Spleen (tissue), 11 donors: Measurements from ENCODE around the gene SLC34A3. TPM values are rescaled to one million over a fixed set of nuclear protein-coding genes. Genes with fewer than 3 reads are reported as not detected.
"Not testable (repeated sequence)": the region's sequence is repeated elsewhere in the genome, so short reads cannot be mapped to it uniquely, and the experiment has no call there.

Experiments
- DNase-seq: peaks from one replicate; pipeline ENCODE4 v3.0.0-alpha.2; 2020
- H3K27ac ChIP-seq, 8 donors: fragments of 200-600 bp; sonication (generic) in 7 of 8; 1 replicate in 4 of 8; 2 replicates in 4 of 8; pipeline versions ENCODE4 v1.5.0 to v1.8.0; 2016 to 2021; ENCODE audit warnings: inconsistent platforms in 4 of 8, mild to moderate bottlenecking in 4 of 8, moderate library complexity in 1 of 8
- H3K27me3 ChIP-seq, 7 donors: fragments of 200-600 bp; sonication (generic) in 6 of 7; replicated peaks in 1 of 7; 1 replicate in 4 of 7; 2 replicates in 3 of 7; pipeline versions ENCODE4 v1.5.0 to v1.8.0; 2016 to 2021; ENCODE audit warnings: inconsistent platforms in 3 of 7, mild to moderate bottlenecking in 1 of 7
- H3K36me3 ChIP-seq, 6 donors: fragments of 200-600 bp; sonication (generic) in 5 of 6; 1 replicate in 4 of 6; 2 replicates in 2 of 6; pipeline versions ENCODE4 v1.5.0 to v1.8.0; 2016 to 2021; ENCODE audit warnings: inconsistent platforms in 2 of 6
- H3K4me1 ChIP-seq, 6 donors: fragments of 200-600 bp; sonication (generic) in 5 of 6; 1 replicate in 3 of 6; 2 replicates in 3 of 6; pipeline versions ENCODE4 v1.5.0 to v1.8.0; 2016 to 2021; ENCODE audit warnings: inconsistent platforms in 3 of 6
- H3K4me3 ChIP-seq, 8 donors: fragments of 200-600 bp; sonication (generic) in 7 of 8; 1 replicate in 4 of 8; 2 replicates in 4 of 8; pipeline versions ENCODE4 v1.5.0 to v1.8.0; 2016 to 2021; ENCODE audit warnings: inconsistent platforms in 4 of 8, mild to moderate bottlenecking in 4 of 8, moderate library complexity in 2 of 8
- H3K9me3 ChIP-seq, 8 donors: fragments of 200-600 bp; sonication (generic) in 7 of 8; 1 replicate in 4 of 8; 2 replicates in 4 of 8; pipeline versions ENCODE4 v1.5.0 to v1.8.0; 2016 to 2021; ENCODE audit warnings: inconsistent platforms in 4 of 8
- CTCF ChIP-seq, 11 experiments: fragments of 200-600 bp in 7 of 11; fragments of 450-650 bp in 4 of 11; sonication (generic) in 4 of 11; IDR thresholded peaks in 8 of 11; conservative IDR thresholded peaks in 3 of 11; 1 replicate in 7 of 11; 2 replicates in 4 of 11; pipeline versions ENCODE4 v1.4.0 to v1.8.0; 2016 to 2021; ENCODE audit warnings: antibody characterized with exemption in 11 of 11, inconsistent platforms in 4 of 11, mild to moderate bottlenecking in 1 of 11
- POLR2A ChIP-seq, 3 donors: fragments of 450-650 bp; IDR thresholded peaks; one replicate each; pipeline ENCODE4 v1.5.1; 2017; ENCODE audit warnings: antibody characterized with exemption in 3 of 3, mild to moderate bottlenecking in 1 of 3
- POLR2AphosphoS5 ChIP-seq, 3 donors: sonication (generic); formaldehyde crosslinking; IDR thresholded peaks; one replicate each; pipeline ENCODE4 v1.5.1; 2017; ENCODE audit warnings: antibody characterized with exemption in 3 of 3
- WGBS, 5 donors: extraction: QIAGEN DNeasy Blood & Tissue Kit in 3 of 5; methylation state at CpG; one replicate each; pipeline versions ENCODE4 v1.1.5 to v1.1.7; 2013 to 2018; 5-methylcytosine and 5-hydroxymethylcytosine counted together
- intact Hi-C: fragments of 100-400 bp; cut with DNase I; formaldehyde crosslinking; loops from one replicate; pipeline ENCODE4 v1.15.0; 2023; ENCODE audit warnings: low total_unique reads
- polyA plus RNA-seq, 3 donors: library from polyadenylated mRNA; stranded (reverse); fragments of 200-250 nt; gene quantifications; one replicate each; pipeline ENCODE4 v1.2.1, GENCODE V29; 2013
- total RNA-seq, 7 donors: library from RNA; depleted of rRNA in 3 of 7; stranded (reverse); fragments of >200 nt in 3 of 7; fragmentation: NEBNext Ultra II Directional in 4 of 7; extraction: Animal tissue kit (Norgen Biotek cat#: 25700) in 4 of 7; gene quantifications; one replicate each; pipeline versions ENCODE4 v1.1.0 to v1.2.1, GENCODE V29; 2016 to 2021
- donor health status: healthy with polysubstance abuse.
- donor health status: DM: no; HTN: no; CAD: no; lungs with moderate emphysema.
- donor health status: DM: no; HTN: no; CAD: no.
- donor health status: Bipolar disorder and iron deficiency.
- donor health status: healthy.
- donor health status: DM: no; HTN: no; CAD: no.
- donor health status: DM: yes; HTN: yes; CAD: no.

Gene SLC34A3
- total and polyA plus RNA-seq, 10 donors: not detected

- Histone ChIP-seq H3K27ac (peak overlapping the region; percentile 74 to 99 (median 95)), H3K36me3 (peaks cover 0 to 24% (median 18%) of the 10 kb centered on the region in 6 donors), H3K9me3 (no peaks in the 10 kb centered on the region), H3K4me3 (peak overlapping the region; percentile 75 to 94 (median 81)), H3K27me3 (no peaks in the 10 kb centered on the region), H3K4me1 (peaks cover 18 to 73% (median 59%) of the 10 kb centered on the region in 6 donors)
- DNase-seq: peak; percentile 94
- intact Hi-C loops: no loop called here
- 1 to 22% (median 4%) methylated on average over 12 to 83 of the region's 83 CpGs for WGBS, 5 donors
- no peak for TF ChIP-seq CTCF (IDR thresholded peaks at IDR 0.05 in 8 of 11, conservative IDR thresholded peaks at IDR 0.05 in 3 of 11)
- peak in 2 of 3 donors; percentile 22 to 41 for TF ChIP-seq POLR2AphosphoS5 (IDR thresholded peaks at IDR 0.05)
- no peak for TF ChIP-seq POLR2A (IDR thresholded peaks at IDR 0.05)
These were observed 11.0 kb downstream of the SLC34A3 start for GRCh38 chr9:137241490-137242268.

GRCh38 chr9:137242269-137243203 lies 11.8 kb downstream of the SLC34A3 start:
- Histone ChIP-seq H3K4me1 (peaks cover 18 to 64% (median 52%) of the 10 kb centered on the region in 6 donors), H3K36me3 (peaks cover 0 to 24% (median 18%) of the 10 kb centered on the region in 6 donors), H3K27me3 (no peaks in the 10 kb centered on the region), H3K4me3 (peak overlapping the region; percentile 75 to 94 (median 81)), H3K9me3 (no peaks in the 10 kb centered on the region), H3K27ac (peak overlapping the region; percentile 74 to 99 (median 95))
- TF ChIP-seq POLR2AphosphoS5 (IDR thresholded peaks at IDR 0.05) (peak in 1 of 3 donors; percentile 48), POLR2A (IDR thresholded peaks at IDR 0.05) (no peak), CTCF (IDR thresholded peaks at IDR 0.05 in 8 of 11, conservative IDR thresholded peaks at IDR 0.05 in 3 of 11) (no peak)
- intact Hi-C loops: no loop called here
- DNase-seq: no peak
- 79 to 87% (median 80%) methylated on average over 31 to 36 of the region's 36 CpGs for WGBS, 5 donors

- H3K27me3 ChIP-seq, H3K9me3 ChIP-seq, intact Hi-C loops, DNase-seq, H3K27ac ChIP-seq: not testable (repeated sequence)
- Histone ChIP-seq H3K36me3 (peaks cover 0 to 24% (median 18%) of the 10 kb centered on the region in 6 donors), H3K4me1 (peaks cover 18 to 57% (median 48%) of the 10 kb centered on the region in 6 donors), H3K4me3 (peak overlapping the region in 1 of 8 donors; percentile 94)
- 87 to 92% (median 92%) methylated on average over 12 to 18 of the region's 18 CpGs for WGBS, 5 donors
- peak in 1 of 3 donors; percentile 62 for TF ChIP-seq POLR2AphosphoS5 (IDR thresholded peaks at IDR 0.05)
These were observed 12.5 kb downstream of the SLC34A3 start for GRCh38 chr9:137243266-137243625.

- DNase-seq: no peak
- Histone ChIP-seq H3K36me3 (peaks cover 0 to 24% (median 18%) of the 10 kb centered on the region in 6 donors), H3K4me1 (peaks cover 18 to 51% (median 42%) of the 10 kb centered on the region in 6 donors), H3K4me3 (no peak overlapping the region), H3K9me3 (no peaks in the 10 kb centered on the region), H3K27me3 (no peaks in the 10 kb centered on the region), H3K27ac (peak overlapping the region in 2 of 8 donors; percentile 1 to 29)
- intact Hi-C loops: no loop called here
- TF ChIP-seq POLR2A (IDR thresholded peaks at IDR 0.05) (no peak), POLR2AphosphoS5 (IDR thresholded peaks at IDR 0.05) (peak in 1 of 3 donors; percentile 65)
- WGBS, 5 donors: 68 to 79% (median 74%) methylated on average over 13 to 15 of the region's 15 CpGs
These were observed 13.2 kb downstream of the SLC34A3 start for GRCh38 chr9:137243626-137244485.
